ENCODE measurements around the gene RAB6A.
"Not testable (repeated sequence)": the region's sequence is repeated elsewhere in the genome, so short reads cannot be mapped to it uniquely, and the experiment has no call there.

RAB6A gene

GRCh38 chr11:73762732-73763131 lies 1.9 kb upstream of the RAB6A start:
- DNase-seq (ENCODE audit: low read depth in 2 of 2), result no peak

DNA sequence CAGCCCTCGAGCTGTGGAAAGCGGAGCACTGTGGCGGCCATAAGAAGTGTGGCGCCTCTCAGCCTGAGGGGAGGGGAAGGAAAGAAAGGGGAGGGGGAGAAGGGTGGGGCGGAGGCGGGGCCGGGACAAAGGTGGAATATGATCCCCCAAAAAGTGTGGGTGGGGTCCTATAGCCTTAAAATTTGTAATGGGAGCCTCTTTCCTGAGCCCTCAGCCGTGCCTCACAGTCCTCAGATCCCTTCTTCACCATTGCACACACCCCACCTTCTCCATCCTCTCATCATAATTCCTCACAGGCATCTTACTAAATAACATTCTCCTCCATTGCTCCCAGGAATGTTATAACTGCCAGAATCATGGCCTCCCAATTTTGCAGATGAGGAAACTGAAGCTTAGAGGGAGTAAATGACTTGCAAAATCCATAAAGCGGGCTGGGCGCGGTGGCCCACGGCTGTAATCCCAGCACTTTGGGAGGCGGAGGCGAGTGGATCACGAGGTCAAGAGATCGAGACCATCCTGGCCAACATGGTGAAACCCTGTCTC lies 600 bp upstream of the RAB6A start:
- no peak for DNase-seq (ENCODE audit: low read depth in 2 of 2)

DNA sequence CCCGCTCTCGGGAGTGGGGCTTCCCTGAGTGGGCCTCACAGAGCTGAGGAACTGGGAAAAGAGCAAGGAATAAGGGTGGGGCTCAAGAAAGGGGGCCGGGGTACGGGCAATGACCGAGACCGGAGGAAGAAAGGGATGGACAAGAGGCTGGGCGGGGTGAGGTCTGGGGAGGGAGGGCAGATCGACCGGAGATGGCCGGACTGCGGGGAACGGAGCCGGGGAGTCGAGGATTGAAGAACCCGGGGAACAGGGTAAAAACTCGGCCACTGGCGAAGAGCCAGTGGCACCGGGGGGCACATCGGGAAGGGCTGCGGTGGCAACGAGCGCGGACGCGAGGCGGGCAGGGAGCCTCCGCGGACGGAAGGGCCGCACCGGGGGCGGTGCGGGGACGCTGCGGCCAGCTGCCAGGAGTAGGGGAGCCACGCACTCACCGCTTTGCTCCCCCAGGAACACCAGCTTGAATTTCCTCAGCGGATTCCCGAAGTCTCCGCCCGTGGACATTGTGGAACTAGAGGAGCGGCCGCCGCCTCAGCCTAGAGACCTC lies 667 bp downstream of the RAB6A start:
- DNase-seq (ENCODE audit: low read depth in 2 of 2), result peak; percentile 1 to 9

- DNase-seq (ENCODE audit: low read depth in 2 of 2), result no peak
Observed at GRCh38 chr11:73759610-73760134, 1.2 kb downstream of the RAB6A start.

- DNase-seq (ENCODE audit: low read depth in 2 of 2), result no peak
Observed at GRCh38 chr11:73758451-73758850, 2.4 kb downstream of the RAB6A start.

- DNase-seq (ENCODE audit: low read depth in 2 of 2), result no peak
Observed at GRCh38 chr11:73757598-73757997, 3.3 kb downstream of the RAB6A start.

DNA sequence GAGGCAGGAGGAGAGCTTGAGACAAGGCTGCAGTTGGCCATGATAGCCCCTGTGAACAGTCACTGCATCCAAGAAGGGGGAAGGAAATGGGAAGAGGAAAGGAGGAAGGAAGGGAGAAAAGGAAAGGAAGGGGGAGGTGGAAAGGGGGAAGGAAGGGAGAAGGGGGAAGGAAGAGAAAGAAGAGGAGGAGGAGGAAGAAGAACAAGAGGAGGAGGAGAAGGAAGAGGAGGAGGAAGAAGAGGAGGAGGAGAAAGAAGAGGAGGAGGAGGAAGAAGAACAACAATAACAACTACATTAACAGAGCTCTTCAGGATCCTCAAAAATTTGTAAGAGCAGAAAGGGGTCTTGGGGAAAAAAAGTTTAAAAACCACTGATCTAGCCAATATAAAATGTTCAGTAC lies 5.2 kb downstream of the RAB6A start:
- no peak for DNase-seq (ENCODE audit: low read depth in 2 of 2)

DNA sequence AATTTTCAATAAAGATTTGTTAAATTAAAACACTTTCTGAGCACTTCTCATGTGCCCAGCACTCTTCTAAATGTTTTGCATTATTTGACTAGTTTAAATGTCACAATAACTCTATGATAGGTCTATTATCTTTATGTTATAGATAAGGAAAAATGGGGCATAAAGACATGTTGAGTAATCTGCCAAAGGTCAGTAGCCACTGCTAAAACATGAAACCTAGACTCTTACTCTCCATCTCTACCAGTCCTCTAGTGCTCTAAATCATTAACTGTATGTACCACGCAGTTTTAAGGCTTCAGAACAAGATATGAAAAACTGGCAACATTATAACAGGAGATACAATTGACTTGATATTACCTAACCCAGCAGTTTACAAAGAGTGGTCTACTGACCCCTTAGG lies 6.9 kb downstream of the RAB6A start:
- no peak for DNase-seq (ENCODE audit: low read depth in 2 of 2)

GRCh38 chr11:73752903-73753302 lies 8.0 kb downstream of the RAB6A start:
- no peak for DNase-seq (ENCODE audit: low read depth in 2 of 2)

- DNase-seq (ENCODE audit: low read depth in 2 of 2), result no peak
Observed at GRCh38 chr11:73752216-73752867, 8.5 kb downstream of the RAB6A start.

- not testable (repeated sequence) for DNase-seq (ENCODE audit: low read depth in 2 of 2)
Observed at GRCh38 chr11:73750862-73751261, 10.0 kb downstream of the RAB6A start.

- no peak for DNase-seq (ENCODE audit: low read depth in 2 of 2)
Observed at GRCh38 chr11:73750228-73750627, 10.6 kb downstream of the RAB6A start.

- DNase-seq (ENCODE audit: low read depth in 2 of 2), result no peak
Observed at GRCh38 chr11:73749118-73749517, 11.8 kb downstream of the RAB6A start.

DNA sequence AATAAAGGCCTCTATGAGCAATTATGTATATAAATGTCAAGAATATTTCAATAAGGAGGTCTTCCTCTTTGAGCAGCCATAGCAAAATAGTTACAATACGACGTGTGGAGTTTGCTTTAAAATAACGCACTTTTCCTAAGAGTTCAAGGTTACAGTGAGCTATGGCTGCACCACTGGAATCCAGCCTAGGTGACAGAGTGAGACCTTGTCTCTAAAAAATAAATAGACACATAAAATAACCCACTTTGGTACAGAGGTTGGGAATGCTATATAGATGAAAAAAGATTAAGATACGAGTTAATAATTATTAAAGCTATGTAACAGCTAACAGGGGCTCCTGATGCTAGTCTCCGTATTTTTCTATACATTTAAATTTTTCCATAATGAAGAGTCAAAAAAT lies 12.6 kb downstream of the RAB6A start:
- no peak for DNase-seq (ENCODE audit: low read depth in 2 of 2)

GRCh38 chr11:73747762-73748161 lies 13.1 kb downstream of the RAB6A start:
- DNase-seq (ENCODE audit: low read depth in 2 of 2), result no peak

DNA sequence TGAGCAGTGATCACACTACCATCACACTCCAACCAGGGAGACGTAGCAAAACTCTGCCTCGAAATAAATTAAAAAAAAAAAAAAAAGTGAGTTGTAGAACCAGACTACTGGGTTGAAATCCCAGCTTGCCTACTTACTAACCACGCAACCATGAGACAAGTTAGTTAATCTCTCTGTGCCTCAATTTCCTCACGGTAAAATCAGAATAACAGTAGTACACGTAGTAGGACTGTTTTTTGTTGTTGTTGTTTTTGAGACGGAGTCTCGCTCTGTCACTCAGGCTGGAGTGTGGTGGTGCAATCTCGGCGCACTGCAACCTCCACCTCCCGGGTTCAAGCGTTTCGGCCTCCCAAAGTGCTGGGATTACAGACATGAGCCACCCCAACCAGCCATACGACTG lies 14.2 kb downstream of the RAB6A start:
- DNase-seq (ENCODE audit: low read depth in 2 of 2), result no peak

DNA sequence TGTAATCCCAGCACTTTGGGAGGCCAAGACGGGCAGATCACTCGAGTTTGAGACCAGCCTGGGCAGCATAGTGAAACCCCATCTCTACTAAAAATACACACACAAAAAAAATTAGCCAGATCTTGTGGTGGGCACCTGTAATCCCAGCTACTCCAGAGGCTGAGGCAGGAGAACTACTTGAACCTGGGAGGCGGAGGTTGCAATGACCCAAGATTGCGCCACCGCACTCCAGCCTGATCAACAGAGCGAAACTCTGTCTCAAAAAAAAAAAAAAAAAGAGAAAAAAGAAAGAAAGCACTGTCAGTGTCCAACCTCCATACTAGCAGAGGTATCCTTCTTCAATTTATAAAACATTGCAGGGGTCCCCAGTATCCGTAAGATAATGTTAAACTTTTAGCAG lies 17.8 kb downstream of the RAB6A start:
- no peak for DNase-seq (ENCODE audit: low read depth in 2 of 2)

DNA sequence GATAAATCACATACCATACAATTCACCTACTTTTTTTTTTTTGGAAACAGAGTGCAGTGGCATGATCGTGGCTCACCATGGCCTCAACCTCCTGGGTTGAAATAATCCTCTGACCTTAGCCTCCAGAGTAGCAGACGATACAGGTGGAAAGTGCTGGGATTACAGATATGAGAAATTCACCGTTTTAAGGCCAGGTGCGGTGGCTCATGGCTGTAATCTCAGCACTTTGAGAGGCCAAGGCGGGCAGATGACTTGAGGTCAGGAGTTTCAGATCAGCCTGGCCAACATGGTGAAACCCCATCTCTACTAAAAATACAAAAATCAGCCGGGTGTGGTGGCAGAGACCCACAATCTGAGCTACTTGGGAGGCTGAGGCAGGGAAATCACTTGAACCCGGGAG lies 24.9 kb downstream of the RAB6A start:
- not testable (repeated sequence) for DNase-seq (ENCODE audit: low read depth in 2 of 2)

DNA sequence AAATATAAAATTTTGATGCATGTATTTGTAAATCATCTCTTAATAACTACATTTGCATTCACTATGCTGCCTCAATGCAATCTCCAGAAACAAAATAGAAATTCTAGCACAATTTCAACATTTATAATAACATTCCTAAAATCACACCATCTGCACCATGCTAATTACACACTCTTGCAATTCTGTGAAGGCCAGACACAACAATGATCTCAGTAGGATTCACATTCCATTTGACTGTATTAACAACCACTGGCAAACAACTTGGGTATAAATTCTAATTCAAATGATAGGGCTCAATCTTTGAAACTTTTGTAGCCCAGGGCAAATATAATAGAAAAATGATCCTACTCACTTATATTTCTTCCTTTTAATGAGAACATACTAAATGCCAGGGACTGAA lies 25.9 kb downstream of the RAB6A start:
- no peak for DNase-seq (ENCODE audit: low read depth in 2 of 2)

DNA sequence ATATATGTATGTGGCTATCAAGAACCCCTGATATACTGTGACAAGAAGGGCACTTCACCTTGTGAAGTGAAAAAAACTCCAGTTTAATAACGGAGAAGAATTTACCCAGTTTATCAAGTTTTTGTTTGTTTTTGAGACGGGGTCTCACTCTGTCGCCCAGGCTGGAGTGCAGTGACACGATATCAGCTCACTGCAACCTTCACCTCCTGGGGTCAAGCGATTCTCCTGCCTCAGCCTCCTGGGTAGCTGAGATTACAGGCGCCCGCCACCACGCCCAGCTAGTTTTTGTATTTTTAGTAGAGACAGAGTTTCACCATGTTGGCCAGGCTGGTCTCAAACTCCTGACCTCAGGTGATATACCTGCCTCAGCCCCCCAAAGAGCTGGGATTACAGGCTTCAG lies 26.9 kb downstream of the RAB6A start:
- not testable (repeated sequence) for DNase-seq (ENCODE audit: low read depth in 2 of 2)

DNA sequence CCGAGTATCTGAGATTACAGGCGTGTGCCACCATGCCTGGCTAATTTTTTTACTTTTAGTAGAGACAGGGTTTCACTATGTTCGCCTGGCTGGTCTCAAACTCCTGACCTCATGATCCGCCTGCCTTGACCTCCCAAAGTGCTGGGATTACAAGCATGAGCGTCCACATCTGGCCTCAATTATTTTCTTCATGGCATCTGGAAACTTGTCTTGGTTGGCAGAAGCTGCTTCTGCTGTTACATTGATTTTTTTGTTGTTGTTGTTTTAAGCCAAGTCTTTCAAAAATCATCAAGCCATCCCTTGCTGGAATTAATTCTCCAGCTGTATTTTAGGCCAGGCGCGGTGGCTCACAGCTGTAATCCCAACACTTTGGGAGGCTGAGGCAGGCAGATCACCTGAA lies 27.9 kb downstream of the RAB6A start:
- not testable (repeated sequence) for DNase-seq (ENCODE audit: low read depth in 2 of 2)

- no peak for DNase-seq (ENCODE audit: low read depth in 2 of 2)
Observed at GRCh38 chr11:73729594-73730206, 31.2 kb downstream of the RAB6A start.

GRCh38 chr11:73728000-73728399 lies 32.9 kb downstream of the RAB6A start:
- no peak for DNase-seq (ENCODE audit: low read depth in 2 of 2)

Data from stimulated activated CD8-positive, alpha-beta memory T cell treated with anti-CD3 and anti-CD28 coated beads, Interleukin-2, amount 100 ng/mL, for 48 hours (primary cell).